AG09319 (cell line): Measurements from ENCODE around the gene PRCD.

Source experiments
- DNase-seq: peaks from one replicate; pipeline ENCODE4 v3.0.0-alpha.2; 2010; ENCODE audit warnings: low read depth; ENCODE audit errors: extremely low read depth
- CTCF ChIP-seq: IDR thresholded peaks from 2 replicates; pipeline ENCODE4 v1.5.1; 2011; ENCODE audit warnings: low read depth, mild to moderate bottlenecking, inconsistent platforms, low read length, moderate library complexity

Gene PRCD

GRCh38 chr17:76572201-76572910, 32.5 kb downstream of the PRCD start:
- DNase-seq, result no peak
- TF ChIP-seq CTCF, result no peak

GRCh38 chr17:76573096-76573495, 33.3 kb downstream of the PRCD start:
- TF ChIP-seq CTCF, result no peak
- no peak for DNase-seq

- no peak for DNase-seq
- no peak for TF ChIP-seq CTCF
Observed at GRCh38 chr17:76574166-76574565, 34.3 kb downstream of the PRCD start.

GRCh38 chr17:76575570-76575969, 35.7 kb downstream of the PRCD start:
- no peak for DNase-seq

GRCh38 chr17:76576189-76576588, 36.3 kb downstream of the PRCD start:
- TF ChIP-seq CTCF, result no peak
- no peak for DNase-seq

More at GRCh38 chr17:76575570-76575969, 35.7 kb downstream of the PRCD start:
- no peak for TF ChIP-seq CTCF

- DNase-seq, result no peak
- no peak for TF ChIP-seq CTCF
Observed at GRCh38 chr17:76577876-76578275, 38.0 kb downstream of the PRCD start.

- no peak for DNase-seq
- no peak for TF ChIP-seq CTCF
Observed at GRCh38 chr17:76578376-76578775, 38.5 kb downstream of the PRCD start.
